MCF 10A (cell line): ENCODE measurements around the gene GGCX. TPM values are rescaled to one million over a fixed set of nuclear protein-coding genes. Genes with fewer than 3 reads are reported as not detected.

Experiments used
- BruUV-seq: library from RNA; stranded (reverse); fragments of 400-500 nt; replicated peaks from 2 replicates; lab custom pipeline; 2021; lab: Mats Ljungman, UMichigan
- CTCF ChIA-PET: fragments of 300-600 bp; sonication (Branson Sonifier 250); formaldehyde crosslinking; extraction: SDS; loops from one replicate; lab custom pipeline; 2021; ENCODE audit warnings: antibody characterized with exemption, inconsistent platforms; lab: Yijun Ruan, JAX
- POLR2A ChIA-PET: fragments of 300-600, 350-650 bp; sonication (Branson Sonifier 250); formaldehyde crosslinking; extraction: SDS; loops from one replicate; lab custom pipeline; 2020; ENCODE audit warnings: antibody characterized with exemption, inconsistent platforms; lab: Yijun Ruan, JAX
- DNase-seq: peaks from one replicate; pipeline ENCODE4 v3.0.0-alpha.2; 2018; ENCODE audit not compliant: unreplicated experiment
- H3K27ac Mint-ChIP-seq: one replicate; pipeline ENCODE4 v1.8.0; 2022; ENCODE audit warnings: mild to moderate bottlenecking, low read depth, mixed read lengths; ENCODE audit not compliant: unreplicated experiment
- H3K27me3 Mint-ChIP-seq: one replicate; pipeline ENCODE4 v1.8.0; 2022; ENCODE audit warnings: mixed read lengths; ENCODE audit not compliant: insufficient read depth, unreplicated experiment
- H3K36me3 Mint-ChIP-seq: one replicate; pipeline ENCODE4 v1.8.0; 2022; ENCODE audit warnings: mild to moderate bottlenecking, moderate library complexity, mixed read lengths; ENCODE audit not compliant: insufficient read depth, unreplicated experiment
- H3K4me1 Mint-ChIP-seq: one replicate; pipeline ENCODE4 v1.8.0; 2022; ENCODE audit warnings: mixed read lengths; ENCODE audit not compliant: insufficient read depth, unreplicated experiment
- H3K4me3 Mint-ChIP-seq: one replicate; pipeline ENCODE4 v1.8.0; 2022; ENCODE audit warnings: mild to moderate bottlenecking, moderate library complexity, mixed read lengths; ENCODE audit not compliant: unreplicated experiment
- H3K9me3 Mint-ChIP-seq: one replicate; pipeline ENCODE4 v1.8.0; 2022; ENCODE audit warnings: mixed read lengths; ENCODE audit not compliant: unreplicated experiment
- CTCF ChIP-seq: fragments of 200-600 bp; IDR thresholded peaks from one replicate; pipeline ENCODE4 v1.8.0; 2022; ENCODE audit warnings: antibody characterized with exemption, mild to moderate bottlenecking; ENCODE audit not compliant: unreplicated experiment
- intact Hi-C: fragments of 100-400 bp; cut with micrococcal nuclease; formaldehyde crosslinking; loops from 2 replicates; pipeline ENCODE4 v1.14.1; 2022
- total RNA-seq: library from RNA; stranded (reverse); gene quantifications from 2 replicates; pipeline ENCODE4 v1.2.3, GENCODE V29; 2022

The GGCX gene
- total RNA-seq, 1 experiment from 2014 or later, result 49.1 TPM

- ChIA-PET POLR2A (interaction anchor here (0.6 to 1.6 kb wide), 4 partner anchors 10 to 25 kb away, joined by 3 to 5 read pairs (median 4); partner anchors contain the start of gene MAT2A), CTCF (no interaction called here)
- DNase-seq, result no peak
- Mint-ChIP-seq H3K27me3 (no peaks in the 10 kb centered on the region), H3K36me3 (no peaks in the 10 kb centered on the region), H3K9me3 (no peaks in the 10 kb centered on the region), H3K4me1 (peaks cover 8% of the 10 kb centered on the region), H3K27ac (no peak overlapping the region), H3K4me3 (no peak overlapping the region)
- no TSS peak for BruUV-seq
- no peak for TF ChIP-seq CTCF
- intact Hi-C loops, result no loop called here
Observed at GRCh38 chr2:85514323-85514722, 47.0 kb downstream of the GGCX start.

- no peak for DNase-seq
- no peak for TF ChIP-seq CTCF
- ChIA-PET POLR2A (interaction anchor here (0.5 to 1.5 kb wide), 3 partner anchors 28 to 53 kb away, joined by 3 to 7 read pairs (median 4); partner anchors contain the start of gene MAT2A), CTCF (interaction anchor here (0.7 kb wide), 2 partner anchors 31 to 45 kb away, joined by 3 to 4 read pairs; no protein-coding TSS in a partner anchor)
- no TSS peak for BruUV-seq
- H3K4me1 Mint-ChIP-seq, result no peaks in the 10 kb centered on the region
- H3K9me3 Mint-ChIP-seq, result no peaks in the 10 kb centered on the region
- no peak overlapping the region for H3K27ac Mint-ChIP-seq
- no peak overlapping the region for H3K4me3 Mint-ChIP-seq
- H3K27me3 Mint-ChIP-seq, result no peaks in the 10 kb centered on the region
- intact Hi-C loops, result no loop called here
- H3K36me3 Mint-ChIP-seq, result no peaks in the 10 kb centered on the region
Observed at GRCh38 chr2:85511008-85511811, 50.1 kb downstream of the GGCX start.

GRCh38 chr2:85506768-85507181 lies 54.5 kb downstream of the GGCX start:
- Mint-ChIP-seq H3K27me3 (no peaks in the 10 kb centered on the region), H3K27ac (no peak overlapping the region), H3K4me1 (peaks cover 30% of the 10 kb centered on the region), H3K36me3 (no peaks in the 10 kb centered on the region), H3K4me3 (no peak overlapping the region), H3K9me3 (no peaks in the 10 kb centered on the region)
- TF ChIP-seq CTCF, result no peak
- intact Hi-C loops, result no loop called here
- no TSS peak for BruUV-seq
- no peak for DNase-seq
- POLR2A ChIA-PET, result interaction anchor here (1.4 to 15.5 kb wide), 3 partner anchors 10 to 48 kb away, joined by 4 to 376 read pairs (median 21); partner anchors contain the start of gene MAT2A
- CTCF ChIA-PET, result interaction anchor here (0.6 kb wide), 2 partner anchors 20 to 58 kb away, joined by 3 read pairs; no protein-coding TSS in a partner anchor

- Mint-ChIP-seq H3K36me3 (no peaks in the 10 kb centered on the region), H3K27me3 (no peaks in the 10 kb centered on the region), H3K27ac (no peak overlapping the region), H3K9me3 (no peaks in the 10 kb centered on the region), H3K4me1 (peaks cover 30% of the 10 kb centered on the region), H3K4me3 (no peak overlapping the region)
- no peak for TF ChIP-seq CTCF
- no TSS peak for BruUV-seq
- ChIA-PET CTCF (interaction anchor here (1.0 to 1.8 kb wide), 4 partner anchors 14 to 45 kb away, joined by 3 to 5 read pairs (median 4); no protein-coding TSS in a partner anchor), POLR2A (interaction anchor here (0.8 to 15.5 kb wide), 17 partner anchors 31 to 106 kb away, joined by 3 to 376 read pairs (median 5); partner anchors contain the start of genes C2orf68, MAT2A, SH2D6 and VAMP8)
- no peak for DNase-seq
- intact Hi-C loops, result loop anchor here (1.0 to 2.0 kb wide), 2 partner anchors 34 to 73 kb away; partner anchors contain the start of gene MAT2A
Observed at GRCh38 chr2:85505551-85506238, 55.6 kb downstream of the GGCX start.
